ENCODE measurements around the gene CADPS.

Gene CADPS

DNA sequence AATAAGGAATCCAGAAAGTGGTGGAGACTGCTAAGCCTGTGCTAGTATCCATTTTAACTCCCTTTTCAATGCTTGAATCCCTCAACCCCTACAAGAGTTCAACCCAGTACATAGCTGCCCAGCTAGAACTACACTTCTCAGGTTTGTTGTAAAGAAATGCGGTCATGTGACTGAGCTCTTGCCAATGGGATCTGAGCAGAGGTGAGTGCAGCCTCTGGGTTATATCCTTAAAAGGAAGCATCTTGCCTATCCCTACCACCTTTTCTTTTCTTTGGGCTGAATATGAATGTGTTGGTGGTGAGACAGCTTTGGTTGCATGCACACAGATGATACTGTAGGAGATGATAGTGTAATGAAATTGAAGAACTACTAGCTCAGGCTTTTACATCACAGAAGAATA is 139.7 kb downstream of the CADPS start:
- no peak for ATAC-seq
- no peak for TF ChIP-seq PPARA (CRISPR knock-in tag; IDR thresholded peaks at IDR 0.05; ENCODE audit: borderline replicate concordance)
- TF ChIP-seq TCF4 (CRISPR knock-in tag; IDR thresholded peaks at IDR 0.05; ENCODE audit: borderline replicate concordance) = no peak
- no peak for TF ChIP-seq ZNF70 (CRISPR knock-in tag; IDR thresholded peaks at IDR 0.05)
- no peak for TF ChIP-seq GLIS3 (CRISPR knock-in tag; IDR thresholded peaks at IDR 0.05)
- TF ChIP-seq ZFP3 (CRISPR knock-in tag; IDR thresholded peaks at IDR 0.05) = no peak
- TF ChIP-seq, protein P1, sequence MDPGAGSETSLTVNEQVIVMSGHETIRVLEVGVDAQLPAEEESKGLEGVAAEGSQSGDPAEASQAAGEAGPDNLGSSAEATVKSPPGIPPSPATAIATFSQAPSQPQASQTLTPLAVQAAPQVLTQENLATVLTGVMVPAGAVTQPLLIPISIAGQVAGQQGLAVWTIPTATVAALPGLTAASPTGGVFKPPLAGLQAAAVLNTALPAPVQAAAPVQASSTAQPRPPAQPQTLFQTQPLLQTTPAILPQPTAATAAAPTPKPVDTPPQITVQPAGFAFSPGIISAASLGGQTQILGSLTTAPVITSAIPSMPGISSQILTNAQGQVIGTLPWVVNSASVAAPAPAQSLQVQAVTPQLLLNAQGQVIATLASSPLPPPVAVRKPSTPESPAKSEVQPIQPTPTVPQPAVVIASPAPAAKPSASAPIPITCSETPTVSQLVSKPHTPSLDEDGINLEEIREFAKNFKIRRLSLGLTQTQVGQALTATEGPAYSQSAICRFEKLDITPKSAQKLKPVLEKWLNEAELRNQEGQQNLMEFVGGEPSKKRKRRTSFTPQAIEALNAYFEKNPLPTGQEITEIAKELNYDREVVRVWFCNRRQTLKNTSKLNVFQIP (CRISPR knock-in tag; IDR thresholded peaks at IDR 0.05; ENCODE audit: borderline replicate concordance, low read depth) = no peak

DNA sequence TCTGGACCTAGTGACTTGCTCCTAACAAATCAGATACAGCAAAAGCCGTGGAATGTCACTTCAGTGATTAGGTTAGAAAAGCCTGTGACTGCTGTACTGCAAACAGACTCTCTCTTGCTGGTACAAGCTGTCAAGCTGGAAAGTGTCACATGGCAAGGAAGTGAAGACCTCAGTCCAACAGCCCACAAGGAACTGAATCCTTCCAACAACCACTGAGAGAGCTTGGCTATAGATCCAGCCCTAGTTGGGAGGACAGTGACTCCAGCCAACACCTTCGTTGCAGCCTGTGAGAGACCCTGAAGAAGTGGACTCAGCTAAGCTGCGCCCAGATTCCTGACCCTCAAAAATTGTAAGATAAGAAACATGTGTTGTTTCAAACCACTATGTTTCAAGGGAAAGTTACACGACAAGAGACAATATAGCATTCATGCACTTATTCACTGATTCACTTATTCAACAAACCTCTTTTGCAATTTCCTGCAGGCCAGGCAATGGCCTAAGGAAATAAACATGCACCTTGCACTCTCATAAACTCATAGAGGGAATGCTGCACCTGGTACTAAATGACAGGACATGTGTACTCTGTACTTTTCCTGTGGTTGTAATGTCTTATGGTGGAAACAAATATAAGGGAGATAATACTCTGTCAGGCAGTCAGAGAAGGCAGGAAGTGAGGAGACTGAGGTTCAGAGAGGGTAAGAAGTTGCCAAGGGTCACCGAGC is 142.9 kb downstream of the CADPS start:
- no peak for TF ChIP-seq ZNF8 (CRISPR knock-in tag; IDR thresholded peaks at IDR 0.05)
- TF ChIP-seq, protein P2, sequence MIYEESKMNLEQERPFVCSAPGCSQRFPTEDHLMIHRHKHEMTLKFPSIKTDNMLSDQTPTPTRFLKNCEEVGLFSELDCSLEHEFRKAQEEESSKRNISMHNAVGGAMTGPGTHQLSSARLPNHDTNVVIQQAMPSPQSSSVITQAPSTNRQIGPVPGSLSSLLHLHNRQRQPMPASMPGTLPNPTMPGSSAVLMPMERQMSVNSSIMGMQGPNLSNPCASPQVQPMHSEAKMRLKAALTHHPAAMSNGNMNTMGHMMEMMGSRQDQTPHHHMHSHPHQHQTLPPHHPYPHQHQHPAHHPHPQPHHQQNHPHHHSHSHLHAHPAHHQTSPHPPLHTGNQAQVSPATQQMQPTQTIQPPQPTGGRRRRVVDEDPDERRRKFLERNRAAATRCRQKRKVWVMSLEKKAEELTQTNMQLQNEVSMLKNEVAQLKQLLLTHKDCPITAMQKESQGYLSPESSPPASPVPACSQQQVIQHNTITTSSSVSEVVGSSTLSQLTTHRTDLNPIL (CRISPR knock-in tag; IDR thresholded peaks at IDR 0.05; ENCODE audit: low read depth) = no peak
- TF ChIP-seq, protein P3, sequence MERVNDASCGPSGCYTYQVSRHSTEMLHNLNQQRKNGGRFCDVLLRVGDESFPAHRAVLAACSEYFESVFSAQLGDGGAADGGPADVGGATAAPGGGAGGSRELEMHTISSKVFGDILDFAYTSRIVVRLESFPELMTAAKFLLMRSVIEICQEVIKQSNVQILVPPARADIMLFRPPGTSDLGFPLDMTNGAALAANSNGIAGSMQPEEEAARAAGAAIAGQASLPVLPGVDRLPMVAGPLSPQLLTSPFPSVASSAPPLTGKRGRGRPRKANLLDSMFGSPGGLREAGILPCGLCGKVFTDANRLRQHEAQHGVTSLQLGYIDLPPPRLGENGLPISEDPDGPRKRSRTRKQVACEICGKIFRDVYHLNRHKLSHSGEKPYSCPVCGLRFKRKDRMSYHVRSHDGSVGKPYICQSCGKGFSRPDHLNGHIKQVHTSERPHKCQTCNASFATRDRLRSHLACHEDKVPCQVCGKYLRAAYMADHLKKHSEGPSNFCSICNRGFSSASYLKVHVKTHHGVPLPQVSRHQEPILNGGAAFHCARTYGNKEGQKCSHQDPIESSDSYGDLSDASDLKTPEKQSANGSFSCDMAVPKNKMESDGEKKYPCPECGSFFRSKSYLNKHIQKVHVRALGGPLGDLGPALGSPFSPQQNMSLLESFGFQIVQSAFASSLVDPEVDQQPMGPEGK (CRISPR knock-in tag; IDR thresholded peaks at IDR 0.05; ENCODE audit: borderline replicate concordance) = no peak
- no peak for TF ChIP-seq ZNF565 (CRISPR knock-in tag; conservative IDR thresholded peaks at IDR 0.05; ENCODE audit: low read depth)
- no peak for TF ChIP-seq SNAI2 (CRISPR knock-in tag; IDR thresholded peaks at IDR 0.05)
- ATAC-seq = no peak

DNA sequence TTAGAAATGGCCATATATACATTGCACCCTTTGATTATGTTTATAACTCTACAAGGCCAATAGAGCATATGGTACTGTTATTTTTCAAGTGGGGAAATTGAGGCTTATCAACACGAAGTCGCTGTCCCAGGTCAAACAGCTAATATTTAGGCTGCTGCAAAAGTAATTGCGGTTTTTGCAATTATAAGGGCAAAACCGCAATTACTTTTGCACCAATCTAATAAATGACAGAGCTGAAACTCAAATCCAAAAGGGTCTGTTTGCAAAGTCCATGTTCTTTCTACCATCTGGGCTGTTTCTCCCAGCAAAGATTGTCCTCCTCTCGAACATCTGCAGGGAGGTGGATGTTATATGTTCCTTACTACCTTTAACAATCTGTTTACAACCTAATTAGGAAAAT is 147.2 kb downstream of the CADPS start:
- no peak for ATAC-seq
- no peak for TF ChIP-seq TOX (CRISPR knock-in tag; IDR thresholded peaks at IDR 0.05; ENCODE audit: borderline replicate concordance)
- TF ChIP-seq, protein P2 (CRISPR knock-in tag; IDR thresholded peaks at IDR 0.05; ENCODE audit: low read depth) = no peak
- no peak for TF ChIP-seq CSDC2 (CRISPR knock-in tag; IDR thresholded peaks at IDR 0.05)
- no peak for TF ChIP-seq TCF4 (CRISPR knock-in tag; IDR thresholded peaks at IDR 0.05; ENCODE audit: borderline replicate concordance)
- TF ChIP-seq, protein P1 (CRISPR knock-in tag; IDR thresholded peaks at IDR 0.05; ENCODE audit: borderline replicate concordance, low read depth) = no peak
- no peak for TF ChIP-seq SNAI2 (CRISPR knock-in tag; IDR thresholded peaks at IDR 0.05)

DNA sequence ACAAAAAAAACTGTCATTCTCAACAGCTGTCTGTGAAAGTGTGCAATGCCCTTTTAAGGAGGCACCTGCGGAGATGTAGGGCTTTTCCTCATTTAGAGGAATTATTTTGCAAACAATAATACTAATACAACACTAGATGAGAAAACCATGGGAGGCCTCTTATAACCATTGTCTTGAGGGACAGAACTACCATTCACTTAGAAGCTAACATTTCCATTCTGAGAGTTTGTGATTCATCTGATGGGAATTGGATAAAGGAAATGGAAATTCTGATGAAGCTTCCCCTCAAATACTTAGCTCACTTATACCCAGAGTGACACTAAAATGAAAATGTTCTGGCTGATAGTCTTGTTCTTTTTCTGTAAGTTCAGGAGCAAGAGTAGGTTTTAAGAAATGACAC is 147.7 kb downstream of the CADPS start:
- ATAC-seq = peak; percentile 83
- TF ChIP-seq GLIS3 (CRISPR knock-in tag; IDR thresholded peaks at IDR 0.05) = no peak
- TF ChIP-seq ZNF565 (CRISPR knock-in tag; conservative IDR thresholded peaks at IDR 0.05; ENCODE audit: low read depth) = no peak
- TF ChIP-seq RARB (CRISPR knock-in tag; IDR thresholded peaks at IDR 0.05) = no peak
- no peak for TF ChIP-seq BACH2 (CRISPR knock-in tag; IDR thresholded peaks at IDR 0.05; ENCODE audit: borderline replicate concordance)
- no peak for TF ChIP-seq ISL1 (CRISPR knock-in tag; IDR thresholded peaks at IDR 0.05)

DNA sequence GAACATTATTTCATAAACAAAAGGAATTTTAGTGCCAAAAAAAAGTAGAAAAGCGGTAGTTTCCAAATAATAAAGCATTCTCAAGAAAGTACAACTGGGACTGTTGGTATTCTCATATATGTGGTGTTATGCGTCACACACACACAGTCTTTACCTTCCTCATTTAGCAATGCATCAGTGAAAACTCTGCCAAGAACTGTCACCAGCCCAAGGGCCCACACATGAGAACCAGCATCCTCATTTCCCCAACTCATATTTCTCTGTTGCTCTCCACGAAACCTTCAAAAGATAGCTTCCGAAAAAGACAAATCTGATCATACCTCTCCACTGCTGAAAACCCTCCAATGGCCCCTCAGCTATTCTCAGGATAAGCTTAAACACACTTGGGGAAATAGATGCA is 150.7 kb downstream of the CADPS start:
- no peak for ATAC-seq
- TF ChIP-seq ISL1 (CRISPR knock-in tag; IDR thresholded peaks at IDR 0.05) (no peak), ZC3H10 (CRISPR knock-in tag; IDR thresholded peaks at IDR 0.05) (no peak), ZFP3 (CRISPR knock-in tag; IDR thresholded peaks at IDR 0.05) (no peak), ESRRG (CRISPR knock-in tag; IDR thresholded peaks at IDR 0.05) (no peak), RARB (CRISPR knock-in tag; IDR thresholded peaks at IDR 0.05) (no peak), PPARA (CRISPR knock-in tag; IDR thresholded peaks at IDR 0.05; ENCODE audit: borderline replicate concordance) (no peak), ZNF565 (CRISPR knock-in tag; conservative IDR thresholded peaks at IDR 0.05; ENCODE audit: low read depth) (no peak), BACH2 (CRISPR knock-in tag; IDR thresholded peaks at IDR 0.05; ENCODE audit: borderline replicate concordance) (no peak), ZNF70 (CRISPR knock-in tag; IDR thresholded peaks at IDR 0.05) (no peak), SNAI2 (CRISPR knock-in tag; IDR thresholded peaks at IDR 0.05) (no peak)
- TF ChIP-seq, protein P3 (CRISPR knock-in tag; IDR thresholded peaks at IDR 0.05; ENCODE audit: borderline replicate concordance) = no peak
- TF ChIP-seq, protein P2 (CRISPR knock-in tag; IDR thresholded peaks at IDR 0.05; ENCODE audit: low read depth) = no peak
- TF ChIP-seq, protein P4, sequence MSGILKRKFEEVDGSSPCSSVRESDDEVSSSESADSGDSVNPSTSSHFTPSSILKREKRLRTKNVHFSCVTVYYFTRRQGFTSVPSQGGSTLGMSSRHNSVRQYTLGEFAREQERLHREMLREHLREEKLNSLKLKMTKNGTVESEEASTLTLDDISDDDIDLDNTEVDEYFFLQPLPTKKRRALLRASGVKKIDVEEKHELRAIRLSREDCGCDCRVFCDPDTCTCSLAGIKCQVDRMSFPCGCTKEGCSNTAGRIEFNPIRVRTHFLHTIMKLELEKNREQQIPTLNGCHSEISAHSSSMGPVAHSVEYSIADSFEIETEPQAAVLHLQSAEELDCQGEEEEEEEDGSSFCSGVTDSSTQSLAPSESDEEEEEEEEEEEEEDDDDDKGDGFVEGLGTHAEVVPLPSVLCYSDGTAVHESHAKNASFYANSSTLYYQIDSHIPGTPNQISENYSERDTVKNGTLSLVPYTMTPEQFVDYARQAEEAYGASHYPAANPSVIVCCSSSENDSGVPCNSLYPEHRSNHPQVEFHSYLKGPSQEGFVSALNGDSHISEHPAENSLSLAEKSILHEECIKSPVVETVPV (CRISPR knock-in tag; IDR thresholded peaks at IDR 0.05) = no peak
